Umbilical cord (tissue), 2 donors: ENCODE results near the gene PTPRG. TPM values are rescaled to one million over a fixed set of nuclear protein-coding genes. Genes with fewer than 3 reads are reported as not detected.

Source experiments
- DNase-seq: peaks from one replicate; pipeline ENCODE4 v3.0.0-alpha.2; 2015; ENCODE audit warnings: low spot score
- total RNA-seq: library from RNA; depleted of rRNA; stranded (reverse); fragments of >200 nt; gene quantifications from one replicate; pipeline ENCODE4 v1.2.3, GENCODE V29; 2014; ENCODE audit warnings: low replicate concordance; ENCODE audit not compliant: insufficient read depth

The PTPRG gene
- total RNA-seq, 1 donor from 2014 or later: 84.0 TPM

- no peak for DNase-seq
Measured at GRCh38 chr3:62143843-62144450, 582.6 kb downstream of the PTPRG start.

DNA sequence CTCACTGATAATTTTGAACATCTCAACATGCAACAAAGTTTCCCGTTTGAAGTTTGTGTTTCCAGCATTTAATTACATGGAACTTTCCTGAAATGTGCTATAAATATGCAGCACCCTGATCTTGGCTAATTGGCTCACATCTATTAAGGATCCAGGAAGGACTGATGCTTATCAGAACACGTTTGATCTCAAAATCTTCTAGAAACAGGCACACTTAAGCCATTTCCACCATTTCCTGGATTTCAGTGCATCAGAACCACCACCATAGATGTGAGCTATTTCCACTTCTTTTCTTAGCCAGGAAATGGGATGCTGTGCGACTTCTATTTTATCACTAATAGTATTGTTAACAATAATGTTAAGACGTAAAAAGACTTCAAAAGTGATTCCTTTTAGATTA lies 583.1 kb downstream of the PTPRG start:
- no peak for DNase-seq

GRCh38 chr3:62145086-62145757 lies 583.9 kb downstream of the PTPRG start:
- DNase-seq: no peak

DNA sequence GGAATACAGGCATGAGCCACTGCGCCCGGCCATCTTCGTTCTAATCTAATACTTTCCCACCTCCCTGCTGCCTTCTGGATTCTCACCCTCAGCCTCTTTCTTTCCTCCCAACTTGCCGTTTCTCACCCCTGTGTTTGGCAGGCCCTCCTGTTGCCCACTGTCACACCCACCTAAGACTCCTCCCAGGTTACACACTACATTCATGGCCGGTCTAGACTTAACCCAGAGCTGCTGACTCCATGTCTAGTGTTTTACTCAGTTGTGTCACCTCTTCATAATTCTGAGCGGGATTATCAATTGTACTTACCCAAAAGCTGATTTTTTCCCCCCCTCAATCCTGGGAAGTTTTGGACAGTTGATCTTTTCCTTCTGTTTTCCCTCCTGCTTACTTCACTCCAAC lies 588.2 kb downstream of the PTPRG start:
- no peak for DNase-seq

DNA sequence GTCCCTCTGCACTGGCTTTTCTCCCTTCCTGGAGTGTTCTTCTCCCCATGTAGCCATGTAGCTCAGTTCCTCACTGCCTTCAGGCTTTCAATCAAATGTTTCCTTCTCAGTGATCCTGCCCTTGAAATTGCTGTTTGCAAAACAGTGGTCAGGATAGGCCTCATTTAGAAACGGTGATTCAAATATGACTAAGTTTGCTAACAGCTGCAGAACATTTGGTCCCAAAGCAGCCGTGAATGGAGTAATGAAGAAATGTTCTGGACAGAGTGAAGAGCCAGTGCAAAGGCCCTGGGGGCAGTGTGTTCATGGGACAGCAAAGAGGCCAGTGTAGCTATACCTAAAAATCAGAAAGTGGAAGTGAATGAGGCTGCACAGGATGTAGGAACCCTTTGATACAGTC lies 588.6 kb downstream of the PTPRG start:
- no peak for DNase-seq

DNA sequence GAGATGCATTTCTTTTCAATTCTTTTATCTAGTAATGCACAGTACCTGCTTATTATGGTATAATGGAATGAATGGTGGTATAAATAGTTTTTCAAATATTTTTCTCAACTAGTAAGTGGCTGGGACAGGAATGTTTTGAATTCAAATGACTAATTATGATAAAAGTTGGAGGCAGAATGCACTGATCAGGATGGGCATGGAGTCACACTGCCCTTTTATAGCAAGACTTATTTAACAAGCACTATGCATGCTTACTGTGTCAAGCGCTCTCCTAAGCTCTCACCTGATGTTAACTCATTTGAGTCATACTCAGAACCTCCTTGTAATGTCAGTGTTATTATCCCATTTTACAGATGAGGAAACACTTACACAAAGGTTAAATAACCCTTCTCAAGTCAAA lies 590.2 kb downstream of the PTPRG start:
- DNase-seq: no peak

- no peak for DNase-seq
Measured at GRCh38 chr3:62153231-62153630, 591.9 kb downstream of the PTPRG start.

- no peak for DNase-seq
Measured at GRCh38 chr3:62154457-62155148, 593.2 kb downstream of the PTPRG start.

DNA sequence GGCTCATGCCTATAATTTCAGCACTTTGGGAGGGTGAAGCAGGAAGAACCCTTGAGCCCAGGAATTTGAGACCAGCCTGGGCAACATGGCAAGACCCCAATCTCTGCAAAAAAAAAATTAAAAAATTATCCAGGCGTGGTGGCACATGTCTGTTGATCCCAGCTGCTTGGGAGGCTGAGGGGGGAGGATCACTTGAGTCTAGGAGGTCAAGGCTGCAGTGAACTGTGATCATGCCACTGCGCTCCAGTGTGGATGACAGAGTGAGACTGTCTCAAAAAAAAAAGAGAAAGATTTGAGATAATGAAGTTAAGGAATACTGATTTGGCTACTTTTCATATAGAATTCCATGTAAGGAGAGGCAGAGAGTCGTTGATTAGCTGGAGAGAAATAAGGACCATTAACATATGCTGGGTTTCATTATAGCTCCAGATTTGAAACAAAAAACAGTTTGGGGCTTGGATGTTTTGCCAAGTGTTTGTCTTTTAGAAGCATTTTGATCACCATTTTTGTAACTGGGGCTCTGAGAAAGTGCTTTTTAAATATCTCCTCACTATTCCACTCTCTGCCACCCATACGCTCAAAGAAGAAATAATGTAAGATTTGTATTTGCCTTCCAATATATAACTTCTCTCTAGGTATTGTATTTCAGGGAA lies 597.8 kb downstream of the PTPRG start:
- DNase-seq: no peak

- DNase-seq: peak; percentile 75
Measured at GRCh38 chr3:62159709-62160092, 598.3 kb downstream of the PTPRG start.

- DNase-seq: no peak
Measured at GRCh38 chr3:62161371-62161770, 600.0 kb downstream of the PTPRG start.

DNA sequence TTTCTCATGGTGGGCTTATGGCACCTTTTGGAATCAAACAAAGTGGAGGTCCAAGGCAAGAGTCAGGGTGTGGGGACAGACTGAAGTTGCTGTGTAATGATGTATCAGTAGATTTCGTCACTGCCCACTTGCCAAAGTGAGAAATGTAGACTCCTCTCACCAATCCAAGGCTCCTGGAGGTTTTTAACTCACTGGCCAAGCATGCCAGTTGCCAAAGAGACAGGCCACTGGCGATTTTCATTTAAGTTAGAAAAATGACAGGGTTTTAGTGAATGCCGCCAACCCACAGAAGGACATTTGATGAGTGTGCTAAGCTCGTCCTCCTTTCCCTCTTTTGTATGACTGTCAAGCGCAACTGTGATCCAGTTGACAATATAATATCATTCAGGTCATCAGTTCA lies 602.8 kb downstream of the PTPRG start:
- DNase-seq: no peak

DNA sequence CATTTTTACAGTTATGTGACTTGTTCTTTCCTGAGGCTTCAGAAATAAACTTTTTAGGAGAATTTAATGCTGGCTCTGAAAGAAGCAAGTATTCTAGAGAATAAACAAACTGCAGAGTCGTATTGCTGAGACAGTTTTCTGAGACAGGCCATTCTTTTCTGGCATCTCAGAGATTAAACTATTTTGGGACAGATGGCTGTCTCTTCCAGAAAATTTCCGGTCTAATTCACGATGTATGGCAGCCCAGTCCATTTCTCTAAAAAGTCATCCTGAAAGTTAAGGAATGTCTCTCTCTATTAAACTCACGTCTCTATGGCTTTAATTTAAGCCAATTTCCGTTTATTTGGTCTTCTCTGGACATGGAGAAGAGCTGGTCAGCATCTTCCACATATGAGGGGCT lies 603.4 kb downstream of the PTPRG start:
- DNase-seq: no peak

GRCh38 chr3:62167566-62168262 lies 606.3 kb downstream of the PTPRG start:
- no peak for DNase-seq

DNA sequence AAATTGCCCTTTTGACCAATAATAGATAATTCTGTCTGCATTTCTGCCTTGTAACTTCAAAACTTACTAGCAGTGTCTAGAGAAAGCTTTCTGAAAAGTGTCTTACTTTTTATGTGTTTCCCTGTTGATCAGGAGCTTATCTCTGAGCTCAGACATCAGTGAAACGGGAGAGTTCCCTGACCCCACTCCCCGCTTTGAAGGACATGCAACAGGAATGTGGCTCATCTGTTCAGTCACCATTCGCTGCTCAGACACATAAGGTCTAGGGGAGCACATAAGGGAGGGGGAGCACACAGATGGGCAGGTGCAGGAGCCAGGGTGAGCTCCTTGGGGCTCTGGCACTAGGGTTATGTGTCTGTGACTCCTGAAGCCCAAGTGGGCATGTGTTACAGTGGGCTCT lies 607.0 kb downstream of the PTPRG start:
- DNase-seq: no peak

GRCh38 chr3:62169906-62170660 lies 608.7 kb downstream of the PTPRG start:
- DNase-seq: no peak

- DNase-seq: no peak
Measured at GRCh38 chr3:62171789-62172188, 610.4 kb downstream of the PTPRG start.

GRCh38 chr3:62172199-62172598 lies 610.8 kb downstream of the PTPRG start:
- no peak for DNase-seq

GRCh38 chr3:62173939-62174515 lies 612.7 kb downstream of the PTPRG start:
- DNase-seq: no peak

DNA sequence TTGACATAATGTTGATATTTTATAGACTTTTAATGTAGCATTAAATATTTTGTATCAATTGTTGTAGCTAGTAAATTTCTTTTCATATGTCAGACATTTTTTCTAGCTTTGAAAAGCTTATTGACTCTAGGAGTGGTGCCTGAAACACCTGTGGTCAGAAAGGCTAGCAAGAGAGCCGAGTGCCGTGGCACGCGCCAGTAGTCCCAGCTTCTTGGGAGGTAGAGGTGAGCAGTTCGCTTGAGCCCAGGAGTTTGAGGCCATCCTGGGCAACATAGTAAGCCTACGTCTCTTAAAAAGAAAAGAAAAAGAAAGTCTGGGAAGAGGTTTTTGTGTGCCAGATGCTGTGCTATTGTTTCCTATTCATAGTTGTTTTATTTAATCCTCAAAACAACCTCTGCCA lies 613.8 kb downstream of the PTPRG start:
- DNase-seq: no peak

DNA sequence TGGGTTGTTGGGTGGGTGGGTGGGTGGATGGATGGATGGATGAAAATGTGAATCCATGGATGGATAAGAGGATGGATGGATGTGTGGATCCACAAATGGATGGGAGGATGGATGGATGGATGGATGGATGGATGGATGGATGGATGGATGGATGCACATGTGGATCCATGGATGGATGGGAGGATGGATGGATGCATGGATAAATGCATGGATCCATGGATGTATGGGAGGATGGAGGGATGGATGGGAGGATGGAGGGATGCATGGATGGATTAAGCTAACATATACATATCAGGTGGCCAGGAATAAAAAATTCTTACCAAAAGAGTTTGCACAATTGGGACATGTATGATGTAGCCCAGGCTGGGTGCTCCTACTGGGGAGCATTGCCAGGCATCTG lies 616.7 kb downstream of the PTPRG start:
- no peak for DNase-seq
